ENCODE data around the gene DUS4L.

DUS4L gene

GRCh38 chr7:107609811-107610261, 46.1 kb downstream of the DUS4L start:
- Histone ChIP-seq H3K27ac (no peak overlapping the region), H3K4me3 (no peak overlapping the region)

- Histone ChIP-seq H3K4me3 (no peak overlapping the region), H3K27ac (no peak overlapping the region)
Measured at GRCh38 chr7:107610323-107610722, 46.6 kb downstream of the DUS4L start.

- Histone ChIP-seq H3K4me3 (no peak overlapping the region), H3K27ac (no peak overlapping the region)
Measured at GRCh38 chr7:107613439-107613838, 49.7 kb downstream of the DUS4L start.

- no peak overlapping the region for H3K27ac ChIP-seq
Measured at GRCh38 chr7:107613948-107614347, 50.2 kb downstream of the DUS4L start.

GRCh38 chr7:107614425-107614824, 50.7 kb downstream of the DUS4L start:
- no peak overlapping the region for H3K4me3 ChIP-seq
- H3K27ac ChIP-seq = no peak overlapping the region

More at GRCh38 chr7:107613948-107614347, 50.2 kb downstream of the DUS4L start:
- H3K4me3 ChIP-seq = no peak overlapping the region

GRCh38 chr7:107615910-107616680, 52.3 kb downstream of the DUS4L start:
- H3K27ac ChIP-seq = no peak overlapping the region
- no peak overlapping the region for H3K4me3 ChIP-seq

- H3K27ac ChIP-seq = no peak overlapping the region
- H3K4me3 ChIP-seq = no peak overlapping the region
Measured at GRCh38 chr7:107622429-107622828, 58.7 kb downstream of the DUS4L start.

- no peak overlapping the region for H3K4me3 ChIP-seq
- H3K27ac ChIP-seq = no peak overlapping the region
Measured at GRCh38 chr7:107622894-107623293, 59.1 kb downstream of the DUS4L start.

GRCh38 chr7:107627002-107627401, 63.2 kb downstream of the DUS4L start:
- no peak overlapping the region for H3K27ac ChIP-seq
- H3K4me3 ChIP-seq = no peak overlapping the region
